ENCODE results near the gene FCRL4. TPM values are rescaled to one million over a fixed set of nuclear protein-coding genes. Genes with fewer than 3 reads are reported as not detected.

FCRL4 gene
- not detected for total RNA-seq

- H3K4me3 ChIP-seq = no peak within 1 kb of the TSS
- no peaks in the 10 kb centered on the region for H3K4me1 ChIP-seq
- no peak for DNase-seq (ENCODE audit: low spot score in 2 of 2)
- no peaks in the 10 kb centered on the region for H3K36me3 ChIP-seq
- TF ChIP-seq, protein P1, sequence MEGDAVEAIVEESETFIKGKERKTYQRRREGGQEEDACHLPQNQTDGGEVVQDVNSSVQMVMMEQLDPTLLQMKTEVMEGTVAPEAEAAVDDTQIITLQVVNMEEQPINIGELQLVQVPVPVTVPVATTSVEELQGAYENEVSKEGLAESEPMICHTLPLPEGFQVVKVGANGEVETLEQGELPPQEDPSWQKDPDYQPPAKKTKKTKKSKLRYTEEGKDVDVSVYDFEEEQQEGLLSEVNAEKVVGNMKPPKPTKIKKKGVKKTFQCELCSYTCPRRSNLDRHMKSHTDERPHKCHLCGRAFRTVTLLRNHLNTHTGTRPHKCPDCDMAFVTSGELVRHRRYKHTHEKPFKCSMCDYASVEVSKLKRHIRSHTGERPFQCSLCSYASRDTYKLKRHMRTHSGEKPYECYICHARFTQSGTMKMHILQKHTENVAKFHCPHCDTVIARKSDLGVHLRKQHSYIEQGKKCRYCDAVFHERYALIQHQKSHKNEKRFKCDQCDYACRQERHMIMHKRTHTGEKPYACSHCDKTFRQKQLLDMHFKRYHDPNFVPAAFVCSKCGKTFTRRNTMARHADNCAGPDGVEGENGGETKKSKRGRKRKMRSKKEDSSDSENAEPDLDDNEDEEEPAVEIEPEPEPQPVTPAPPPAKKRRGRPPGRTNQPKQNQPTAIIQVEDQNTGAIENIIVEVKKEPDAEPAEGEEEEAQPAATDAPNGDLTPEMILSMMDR (IDR thresholded peaks at IDR 0.05) = no peak
- TF ChIP-seq POLR2A (IDR thresholded peaks at IDR 0.05) = no peak
- no peaks in the 10 kb centered on the region for H3K9me3 ChIP-seq
- no peak within 1 kb of the TSS for H3K27ac ChIP-seq
- peaks cover 0 to 8% of the 10 kb centered on the region in 2 donors for H3K27me3 ChIP-seq
- 77 to 82% methylated on average over 2 of the region's 2 CpGs for WGBS, 2 donors
Observed at GRCh38 chr1:157597959-157598667, at the start of gene FCRL4. Gene FCRL4 (minus strand): TSS chr1:157598085. CDS start chr1:157597944, 141 bp downstream.

DNA sequence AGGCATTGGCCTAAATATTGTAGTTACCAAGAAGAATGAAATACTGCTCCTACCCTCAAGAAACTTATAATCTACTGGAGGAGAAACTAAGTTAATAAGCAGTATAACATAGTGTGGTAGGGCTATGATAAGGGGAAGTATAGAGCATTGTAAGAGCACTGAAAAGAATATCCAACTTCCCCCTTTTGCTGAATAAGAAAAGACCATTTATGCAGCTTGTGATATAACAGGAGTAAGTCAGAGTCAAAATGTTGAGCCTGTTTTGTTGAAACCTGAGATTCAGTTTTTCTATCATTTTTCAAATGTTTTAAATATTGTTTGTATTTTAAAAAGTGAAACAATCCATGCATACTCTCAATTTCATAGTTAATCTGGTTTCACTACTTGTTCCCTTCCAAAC lies 48.3 kb upstream of the FCRL4 start:
- no peaks in the 10 kb centered on the region for H3K27me3 ChIP-seq
- H3K4me3 ChIP-seq = no peak overlapping the region
- no peaks in the 10 kb centered on the region for H3K4me1 ChIP-seq
- no peaks in the 10 kb centered on the region for H3K36me3 ChIP-seq
- no peaks in the 10 kb centered on the region for H3K9me3 ChIP-seq
- no peak for TF ChIP-seq EP300 (IDR thresholded peaks at IDR 0.05)
- no peak for TF ChIP-seq POLR2A (IDR thresholded peaks at IDR 0.05)
- TF ChIP-seq, protein P1 (IDR thresholded peaks at IDR 0.05) = no peak
- no peak for DNase-seq (ENCODE audit: low spot score in 2 of 2)
- H3K27ac ChIP-seq = no peak overlapping the region

GRCh38 chr1:157641177-157641576 lies 43.3 kb upstream of the FCRL4 start:
- no peaks in the 10 kb centered on the region for H3K36me3 ChIP-seq
- no peak for DNase-seq (ENCODE audit: low spot score in 2 of 2)
- no peaks in the 10 kb centered on the region for H3K27me3 ChIP-seq
- whole genome bisulfite sequencing, 2 donors = 27 to 28% methylated on average over 2 of the region's 2 CpGs
- TF ChIP-seq POLR2A (IDR thresholded peaks at IDR 0.05) (no peak), EP300 (IDR thresholded peaks at IDR 0.05) (no peak)
- TF ChIP-seq, protein P1 (IDR thresholded peaks at IDR 0.05) = no peak
- H3K4me3 ChIP-seq = no peak overlapping the region
- no peaks in the 10 kb centered on the region for H3K4me1 ChIP-seq
- no peaks in the 10 kb centered on the region for H3K9me3 ChIP-seq
- no peak overlapping the region for H3K27ac ChIP-seq

DNA sequence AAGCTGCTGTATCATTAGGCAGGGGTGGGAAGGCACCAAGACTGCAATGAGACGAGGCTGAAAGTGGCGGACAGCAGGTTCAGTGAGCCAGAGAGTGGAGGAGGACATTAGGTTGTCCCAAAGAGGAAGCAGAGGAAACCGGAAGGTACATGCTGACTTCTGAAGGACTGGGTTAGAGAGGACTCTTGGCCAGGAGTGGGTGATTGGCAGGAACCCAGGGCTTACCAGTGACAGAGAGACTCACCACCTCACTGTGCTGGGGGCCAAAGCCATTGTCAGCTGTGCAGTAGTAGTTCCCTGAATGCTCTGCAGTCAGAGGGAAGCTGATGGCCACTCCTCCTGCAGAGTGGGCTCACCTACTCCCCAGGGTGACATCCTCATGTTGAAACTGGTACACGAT lies 41.9 kb upstream of the FCRL4 start:
- WGBS, 2 donors = 48 to 52% methylated on average over 4 of the region's 4 CpGs
- no peak for TF ChIP-seq EP300 (IDR thresholded peaks at IDR 0.05)
- TF ChIP-seq, protein P1 (IDR thresholded peaks at IDR 0.05) = no peak
- no peak for TF ChIP-seq POLR2A (IDR thresholded peaks at IDR 0.05)
- H3K27ac ChIP-seq = no peak overlapping the region
- H3K36me3 ChIP-seq = no peaks in the 10 kb centered on the region
- no peak for DNase-seq (ENCODE audit: low spot score in 2 of 2)
- no peaks in the 10 kb centered on the region for H3K4me1 ChIP-seq
- H3K4me3 ChIP-seq = no peak overlapping the region
- no peaks in the 10 kb centered on the region for H3K27me3 ChIP-seq
- H3K9me3 ChIP-seq = no peaks in the 10 kb centered on the region

- H3K36me3 ChIP-seq = no peaks in the 10 kb centered on the region
- H3K4me3 ChIP-seq = no peak overlapping the region
- TF ChIP-seq POLR2A (IDR thresholded peaks at IDR 0.05) (no peak), EP300 (IDR thresholded peaks at IDR 0.05) (no peak)
- TF ChIP-seq, protein P1 (IDR thresholded peaks at IDR 0.05) = no peak
- no peaks in the 10 kb centered on the region for H3K4me1 ChIP-seq
- peaks cover 0 to 3% (median 0%) of the 10 kb centered on the region in 4 donors for H3K9me3 ChIP-seq
- H3K27me3 ChIP-seq = no peaks in the 10 kb centered on the region
- no peak overlapping the region for H3K27ac ChIP-seq
- no peak for DNase-seq (ENCODE audit: low spot score in 2 of 2)
- 72 to 84% methylated on average over 1 of the region's 1 CpG for WGBS, 2 donors
Observed at GRCh38 chr1:157628773-157629172, 30.9 kb upstream of the FCRL4 start.
